Measurements from ENCODE around the gene KCNN3. TPM values are rescaled to one million over a fixed set of nuclear protein-coding genes. Genes with fewer than 3 reads are reported as not detected.

Gene KCNN3
- total RNA-seq, 4 donors from 2014 or later = 0.30 to 0.72 (median 0.37) TPM

DNA sequence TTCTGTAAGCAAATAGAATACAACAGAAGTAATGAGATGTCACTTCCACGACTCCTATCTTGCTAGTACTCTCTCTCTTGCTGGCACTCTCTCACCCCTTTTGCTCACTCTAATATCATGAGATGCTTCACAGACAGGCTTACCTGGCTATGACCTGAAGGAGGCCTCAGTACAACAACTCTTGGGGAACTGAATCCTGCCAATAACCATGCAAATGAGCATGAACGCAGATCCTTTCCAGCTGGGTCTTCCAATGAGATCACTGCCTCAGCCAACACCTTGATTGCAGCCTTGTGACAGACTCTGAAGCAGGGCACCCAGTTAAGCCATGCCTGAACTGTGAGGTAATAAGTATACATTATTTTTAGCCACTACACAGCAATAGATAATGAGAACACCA is 209.0 kb downstream of the KCNN3 start:
- TF ChIP-seq POLR2AphosphoS5 (IDR thresholded peaks at IDR 0.05) = no peak
- TF ChIP-seq EP300 (IDR thresholded peaks at IDR 0.05) = no peak
- no peak for TF ChIP-seq POLR2A (IDR thresholded peaks at IDR 0.05)
- TF ChIP-seq, protein P1, sequence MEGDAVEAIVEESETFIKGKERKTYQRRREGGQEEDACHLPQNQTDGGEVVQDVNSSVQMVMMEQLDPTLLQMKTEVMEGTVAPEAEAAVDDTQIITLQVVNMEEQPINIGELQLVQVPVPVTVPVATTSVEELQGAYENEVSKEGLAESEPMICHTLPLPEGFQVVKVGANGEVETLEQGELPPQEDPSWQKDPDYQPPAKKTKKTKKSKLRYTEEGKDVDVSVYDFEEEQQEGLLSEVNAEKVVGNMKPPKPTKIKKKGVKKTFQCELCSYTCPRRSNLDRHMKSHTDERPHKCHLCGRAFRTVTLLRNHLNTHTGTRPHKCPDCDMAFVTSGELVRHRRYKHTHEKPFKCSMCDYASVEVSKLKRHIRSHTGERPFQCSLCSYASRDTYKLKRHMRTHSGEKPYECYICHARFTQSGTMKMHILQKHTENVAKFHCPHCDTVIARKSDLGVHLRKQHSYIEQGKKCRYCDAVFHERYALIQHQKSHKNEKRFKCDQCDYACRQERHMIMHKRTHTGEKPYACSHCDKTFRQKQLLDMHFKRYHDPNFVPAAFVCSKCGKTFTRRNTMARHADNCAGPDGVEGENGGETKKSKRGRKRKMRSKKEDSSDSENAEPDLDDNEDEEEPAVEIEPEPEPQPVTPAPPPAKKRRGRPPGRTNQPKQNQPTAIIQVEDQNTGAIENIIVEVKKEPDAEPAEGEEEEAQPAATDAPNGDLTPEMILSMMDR (IDR thresholded peaks at IDR 0.05) = no peak
- no peaks in the 10 kb centered on the region for H3K36me3 ChIP-seq
- DNase-seq (ENCODE audit: low spot score in 2 of 2) = no peak
- H3K4me3 ChIP-seq = no peak overlapping the region
- WGBS = 55% methylated on average over 2 of the region's 2 CpGs
- peaks cover 19% of the 10 kb centered on the region for H3K27me3 ChIP-seq
- no peak overlapping the region for H3K27ac ChIP-seq
- no peaks in the 10 kb centered on the region for H3K4me1 ChIP-seq
- no peaks in the 10 kb centered on the region for H3K9me3 ChIP-seq

DNA sequence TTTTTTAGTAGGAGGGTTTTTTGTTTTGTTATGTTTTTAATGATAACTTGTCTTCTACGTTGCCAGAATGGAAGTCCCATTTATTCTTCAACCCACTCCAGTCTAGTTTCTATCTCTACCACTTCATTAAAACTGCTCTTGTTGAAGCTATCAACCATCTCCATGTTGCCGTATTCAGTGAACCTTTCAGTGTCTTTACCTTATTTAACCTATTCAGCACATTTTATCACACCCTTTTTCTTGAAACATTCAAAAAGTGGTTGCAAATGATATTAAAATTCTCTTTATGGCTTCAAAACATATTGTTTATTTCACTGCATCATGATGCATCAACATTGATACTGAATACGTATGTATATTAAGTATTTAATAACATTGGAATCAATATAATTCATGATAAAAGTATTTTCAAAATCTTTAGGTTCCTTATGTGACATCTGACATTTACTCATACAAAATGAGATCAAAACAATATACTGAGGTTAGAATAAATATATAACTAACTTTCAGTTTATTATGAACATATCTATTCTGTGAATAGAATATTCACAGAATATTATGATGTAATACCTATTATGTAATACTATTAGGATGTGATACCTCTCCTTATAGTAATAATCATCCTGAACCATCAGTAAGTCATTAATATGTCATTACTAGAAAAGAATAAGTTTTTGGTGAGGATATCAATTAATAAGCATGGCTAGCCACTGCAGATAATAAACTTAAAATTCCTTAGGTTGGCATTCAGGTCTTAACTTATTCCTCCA is 210.1 kb downstream of the KCNN3 start:
- WGBS = 83% methylated on average over 3 of the region's 3 CpGs
- no peak for DNase-seq (ENCODE audit: low spot score in 2 of 2)

DNA sequence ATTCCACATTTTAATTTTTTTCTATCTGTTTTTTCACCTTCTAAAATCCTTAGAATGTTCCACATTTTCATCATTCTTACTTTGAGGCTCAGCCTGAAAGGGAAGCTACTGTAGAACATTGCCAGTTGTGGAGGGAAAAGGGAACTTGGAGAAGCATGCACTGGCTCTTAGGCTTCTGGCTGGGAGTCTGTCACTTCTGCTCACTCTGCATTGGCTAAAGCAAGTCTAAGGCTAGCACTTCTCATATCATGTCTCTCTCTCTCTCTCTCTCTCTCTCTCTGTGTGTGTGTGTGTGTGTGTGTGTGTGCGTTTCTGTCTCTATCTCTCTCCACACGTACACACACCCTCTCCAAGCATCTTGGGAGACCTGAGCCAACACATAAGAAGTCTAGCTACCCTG is 212.5 kb downstream of the KCNN3 start:
- Histone ChIP-seq H3K27ac (no peak overlapping the region), H3K27me3 (peaks cover 19% of the 10 kb centered on the region), H3K9me3 (no peaks in the 10 kb centered on the region), H3K36me3 (no peaks in the 10 kb centered on the region), H3K4me3 (no peak overlapping the region), H3K4me1 (no peaks in the 10 kb centered on the region)
- no peak for TF ChIP-seq POLR2A (IDR thresholded peaks at IDR 0.05)
- TF ChIP-seq EP300 (IDR thresholded peaks at IDR 0.05) = no peak
- TF ChIP-seq POLR2AphosphoS5 (IDR thresholded peaks at IDR 0.05) = no peak
- TF ChIP-seq, protein P1 (IDR thresholded peaks at IDR 0.05) = no peak
- WGBS = 40% methylated on average over 2 of the region's 2 CpGs
- no peak for DNase-seq (ENCODE audit: low spot score in 2 of 2)

More for the DNA sequence above, 210.1 kb downstream of the KCNN3 start:
- no peak for TF ChIP-seq EP300 (IDR thresholded peaks at IDR 0.05)
- no peak for TF ChIP-seq POLR2A (IDR thresholded peaks at IDR 0.05)
- TF ChIP-seq POLR2AphosphoS5 (IDR thresholded peaks at IDR 0.05) = no peak
- TF ChIP-seq, protein P1 (IDR thresholded peaks at IDR 0.05) = no peak
- Histone ChIP-seq H3K4me3 (no peak overlapping the region), H3K4me1 (no peaks in the 10 kb centered on the region), H3K9me3 (no peaks in the 10 kb centered on the region), H3K27me3 (peaks cover 19% of the 10 kb centered on the region), H3K36me3 (no peaks in the 10 kb centered on the region), H3K27ac (no peak overlapping the region)

DNA sequence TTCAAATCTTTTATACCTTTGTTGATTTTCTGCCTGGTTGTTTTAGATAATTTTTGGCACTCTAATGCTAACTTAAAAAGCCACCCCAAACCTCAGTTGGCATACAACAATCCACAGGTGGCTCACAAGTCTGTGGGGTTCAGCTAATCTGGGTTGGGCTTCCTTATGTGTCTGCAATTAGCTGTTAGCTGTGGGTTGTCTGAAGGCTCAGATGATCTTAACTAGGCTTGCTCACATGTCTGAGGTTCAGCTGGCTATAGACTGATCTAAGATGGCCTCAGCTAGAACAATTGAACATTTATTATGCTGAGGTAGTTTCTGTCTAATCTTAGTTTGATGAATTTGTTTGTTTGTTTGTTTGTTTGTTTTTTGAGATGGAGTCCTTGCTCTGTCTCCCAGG is 217.2 kb downstream of the KCNN3 start:
- no peak overlapping the region for H3K27ac ChIP-seq
- DNase-seq (ENCODE audit: low spot score in 2 of 2) = no peak
- H3K4me1 ChIP-seq = no peaks in the 10 kb centered on the region
- no peaks in the 10 kb centered on the region for H3K36me3 ChIP-seq
- H3K27me3 ChIP-seq = no peaks in the 10 kb centered on the region
- TF ChIP-seq, protein P1 (IDR thresholded peaks at IDR 0.05) = no peak
- no peak for TF ChIP-seq EP300 (IDR thresholded peaks at IDR 0.05)
- no peak for TF ChIP-seq POLR2AphosphoS5 (IDR thresholded peaks at IDR 0.05)
- no peak for TF ChIP-seq POLR2A (IDR thresholded peaks at IDR 0.05)
- no peak overlapping the region for H3K4me3 ChIP-seq
- no peaks in the 10 kb centered on the region for H3K9me3 ChIP-seq

Other genes starting within 250 kb of the KCNN3 start
- gene PMVK, start 66.4 kb upstream of the KCNN3 start, total RNA-seq = 10 to 100 TPM; 19.3 to 38.0 (median 28.8) TPM
- 10 to 100 TPM; 41.4 to 67.4 (median 61.3) TPM for gene PBXIP1, start 85.8 kb upstream of the KCNN3 start, total RNA-seq
- gene PYGO2, start 91.5 kb upstream of the KCNN3 start, total RNA-seq = 10 to 100 TPM; 34.2 to 46.7 (median 35.3) TPM
- gene SHC1, start 100.5 kb upstream of the KCNN3 start, total RNA-seq = 100 to 1,000 TPM in 1 of 4 donors, 10 to 100 TPM in 3; 54.5 to 102 (median 69.5) TPM
- gene CKS1B, start 104.4 kb upstream of the KCNN3 start, total RNA-seq = 10 to 100 TPM; 37.8 to 55.4 (median 49.7) TPM
- 10 to 100 TPM; 42.0 to 59.7 (median 52.3) TPM for gene FLAD1, start 113.1 kb upstream of the KCNN3 start, total RNA-seq
- gene LENEP, start 123.3 kb upstream of the KCNN3 start, total RNA-seq = 1 to 10 TPM in 1 of 4 donors, not detected in 3; 3.0 TPM
- 100 to 1,000 TPM; 238 to 243 (median 239) TPM for gene ZBTB7B, start 132.5 kb upstream of the KCNN3 start, total RNA-seq
- 10 to 100 TPM; 13.4 to 36.0 (median 14.5) TPM for gene DCST2, start 163.5 kb upstream of the KCNN3 start, total RNA-seq
- gene DCST1, start 163.5 kb upstream of the KCNN3 start, total RNA-seq = 1 to 10 TPM in 3 of 4 donors, under 1 TPM in 1; 0.55 to 8.2 (median 2.8) TPM
- gene ADAM15, start 181.0 kb upstream of the KCNN3 start, total RNA-seq = 100 to 1,000 TPM; 304 to 327 (median 321) TPM
- gene EFNA4, start 193.5 kb upstream of the KCNN3 start, total RNA-seq = 10 to 100 TPM; 22.4 to 44.2 (median 28.7) TPM
- gene EFNA3, start 208.6 kb upstream of the KCNN3 start, total RNA-seq = 100 to 1,000 TPM in 1 of 4 donors, 10 to 100 TPM in 3; 28.8 to 104 (median 77.6) TPM